ENCODE results near the gene MS4A6A.

- TF ChIP-seq CTCF (conservative IDR thresholded peaks at IDR 0.05 in 1 of 2, IDR thresholded peaks at IDR 0.05 in 1 of 2; ENCODE audit: low read depth in 1 of 2, low read length in 2 of 2) (no peak), EZH2 (IDR thresholded peaks at IDR 0.05; ENCODE audit: low read length, missing control alignments) (no peak)
Observed at GRCh38 chr11:60161107-60161506, 21.8 kb downstream of the MS4A6A start.
